Breast epithelium (tissue), 3 donors: Measurements from ENCODE around the gene TLE7.

Source experiments
- POLR2A ChIP-seq: fragments of 450-650 bp; IDR thresholded peaks from one replicate; pipeline ENCODE4 v1.6.1; 2016; ENCODE audit warnings: antibody characterized with exemption, mild to moderate bottlenecking, moderate library complexity
- POLR2AphosphoS5 ChIP-seq, 3 donors: sonication (generic); formaldehyde crosslinking; IDR thresholded peaks; one replicate each; pipeline ENCODE4 v1.6.1; 2017; ENCODE audit warnings: antibody characterized with exemption in 3 of 3
- TF ChIP-seq, protein P1 (sequence below), 3 donors: fragments of 450-650 bp; IDR thresholded peaks; one replicate each; pipeline ENCODE4 v1.5.1; 2016 to 2017; ENCODE audit warnings: antibody characterized with exemption in 3 of 3, mild to moderate bottlenecking in 3 of 3, moderate library complexity in 3 of 3

DNA sequence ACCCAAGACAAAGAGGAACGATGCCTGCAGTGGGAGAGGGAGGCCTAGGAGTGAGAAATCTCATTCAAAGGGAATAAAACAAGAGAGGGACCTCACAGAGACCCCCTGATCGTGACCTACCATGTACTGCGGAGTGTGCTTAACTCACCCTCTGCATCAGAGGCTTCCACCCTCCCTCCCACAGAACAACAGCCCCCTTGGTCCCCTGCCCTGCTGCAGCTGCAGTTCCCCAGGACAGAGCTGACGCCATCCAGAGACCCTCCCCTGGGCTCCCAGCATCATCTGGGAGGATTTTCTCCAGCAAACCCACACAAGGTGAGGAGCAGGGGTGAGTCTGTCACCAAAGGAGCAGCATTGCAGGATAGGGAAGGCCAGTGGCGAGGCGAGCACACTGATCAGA is 39.8 kb downstream of the TLE7 start:
- TF ChIP-seq POLR2A (no peak), POLR2AphosphoS5 (IDR thresholded peaks at IDR 0.05) (no peak)
- TF ChIP-seq, protein P1, sequence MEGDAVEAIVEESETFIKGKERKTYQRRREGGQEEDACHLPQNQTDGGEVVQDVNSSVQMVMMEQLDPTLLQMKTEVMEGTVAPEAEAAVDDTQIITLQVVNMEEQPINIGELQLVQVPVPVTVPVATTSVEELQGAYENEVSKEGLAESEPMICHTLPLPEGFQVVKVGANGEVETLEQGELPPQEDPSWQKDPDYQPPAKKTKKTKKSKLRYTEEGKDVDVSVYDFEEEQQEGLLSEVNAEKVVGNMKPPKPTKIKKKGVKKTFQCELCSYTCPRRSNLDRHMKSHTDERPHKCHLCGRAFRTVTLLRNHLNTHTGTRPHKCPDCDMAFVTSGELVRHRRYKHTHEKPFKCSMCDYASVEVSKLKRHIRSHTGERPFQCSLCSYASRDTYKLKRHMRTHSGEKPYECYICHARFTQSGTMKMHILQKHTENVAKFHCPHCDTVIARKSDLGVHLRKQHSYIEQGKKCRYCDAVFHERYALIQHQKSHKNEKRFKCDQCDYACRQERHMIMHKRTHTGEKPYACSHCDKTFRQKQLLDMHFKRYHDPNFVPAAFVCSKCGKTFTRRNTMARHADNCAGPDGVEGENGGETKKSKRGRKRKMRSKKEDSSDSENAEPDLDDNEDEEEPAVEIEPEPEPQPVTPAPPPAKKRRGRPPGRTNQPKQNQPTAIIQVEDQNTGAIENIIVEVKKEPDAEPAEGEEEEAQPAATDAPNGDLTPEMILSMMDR (IDR thresholded peaks at IDR 0.05) = no peak
